Ovary (tissue), 9 donors: Measurements from ENCODE around the gene CHST12. TPM values are rescaled to one million over a fixed set of nuclear protein-coding genes. Genes with fewer than 3 reads are reported as not detected.

ENCODE experiments used
- DNase-seq, 5 donors: peaks; one replicate each; pipeline ENCODE4 v3.0.0-alpha.2; 2019 to 2020
- H3K27ac ChIP-seq, 2 donors: fragments of 200-600 bp; one replicate each; pipeline versions ENCODE4 v1.5.1 to v1.8.0; 2019 to 2022
- H3K27me3 ChIP-seq: fragments of 200-600 bp; one replicate; pipeline ENCODE4 v1.8.0; 2022
- H3K36me3 ChIP-seq: fragments of 200-600 bp; sonication (generic); one replicate; pipeline ENCODE4 v1.5.1; 2019
- H3K4me1 ChIP-seq: one replicate; pipeline ENCODE4 v1.8.1; 2013; ENCODE audit warnings: mild to moderate bottlenecking, moderate library complexity; ENCODE audit not compliant: insufficient read depth
- H3K4me3 ChIP-seq: fragments of 200-600 bp; sonication (generic); one replicate; pipeline ENCODE4 v1.5.1; 2017
- H3K9me3 ChIP-seq, 2 donors: fragments of 200-600 bp in 1 of 2; sonication (generic) in 1 of 2; one replicate each; pipeline versions ENCODE4 v1.5.1 to v1.8.1; 2013 to 2019; ENCODE audit warnings: mild to moderate bottlenecking in 1 of 2, moderate library complexity in 1 of 2
- EP300 ChIP-seq: sonication (generic); formaldehyde crosslinking; IDR thresholded peaks from one replicate; pipeline ENCODE4 v1.6.1; 2017; ENCODE audit warnings: antibody characterized with exemption
- POLR2A ChIP-seq: fragments of 450-650 bp; IDR thresholded peaks from one replicate; pipeline ENCODE4 v1.6.1; 2017; ENCODE audit warnings: antibody characterized with exemption, mild to moderate bottlenecking, moderate library complexity
- WGBS, 3 donors: extraction: QIAGEN DNeasy Blood & Tissue Kit in 1 of 3; methylation state at CpG; one replicate each; pipeline versions ENCODE4 v1.1.5 to v1.1.7; 2013 to 2017; 5-methylcytosine and 5-hydroxymethylcytosine counted together
- intact Hi-C, 4 donors: fragments of 100-400 bp; cut with DNase I; formaldehyde crosslinking; loops; one replicate each; pipeline versions ENCODE4 v1.11.0 to v1.15.1; 2022 to 2023
- polyA plus RNA-seq, 2 donors: library from polyadenylated mRNA; stranded (reverse); fragments of 200-250 nt in 1 of 2; fragments of 350-450 nt in 1 of 2; fragmentation: Illumina TruSeq in 1 of 2; extraction: RNeasy Lipid Tissue Mini Kit (QIAGEN cat#74804) in 1 of 2; gene quantifications; one replicate each; pipeline ENCODE4 v1.2.3, GENCODE V29; 2013 to 2014
- total RNA-seq, 7 donors: library from RNA; depleted of rRNA in 2 of 7; stranded (reverse); fragments of >200 nt in 2 of 7; fragmentation: NEBNext Ultra II Directional in 3 of 7; extraction: Animal tissue kit (Norgen Biotek cat#: 25700) in 3 of 7; gene quantifications; one replicate each; pipeline versions ENCODE4 v1.1.0 to v1.2.4, GENCODE V29; 2016 to 2023
- TF ChIP-seq, protein P1 (sequence below), 3 donors: fragments of 450-650 bp in 2 of 3; fragments of 200-600 bp in 1 of 3; IDR thresholded peaks; one replicate each; pipeline versions ENCODE4 v1.5.1 to v1.8.0; 2016 to 2022; ENCODE audit warnings: antibody characterized with exemption in 3 of 3, mild to moderate bottlenecking in 1 of 3
- donor health status: DM: no; HTN: no; CAD: no; lungs with moderate emphysema.
- donor health status: DM: no; HTN: no; CAD: no.
- donor health status: Bipolar disorder and iron deficiency.
- donor health status: DM: yes; HTN: yes; CAD: no.
- donor health status: DM: no; HTN: no; CAD: no.
- donor health status: DM: yes; HTN: yes; CAD: no.

The CHST12 gene
- total and polyA plus RNA-seq, 9 donors = 3.9 to 21.7 (median 12.6) TPM

DNA sequence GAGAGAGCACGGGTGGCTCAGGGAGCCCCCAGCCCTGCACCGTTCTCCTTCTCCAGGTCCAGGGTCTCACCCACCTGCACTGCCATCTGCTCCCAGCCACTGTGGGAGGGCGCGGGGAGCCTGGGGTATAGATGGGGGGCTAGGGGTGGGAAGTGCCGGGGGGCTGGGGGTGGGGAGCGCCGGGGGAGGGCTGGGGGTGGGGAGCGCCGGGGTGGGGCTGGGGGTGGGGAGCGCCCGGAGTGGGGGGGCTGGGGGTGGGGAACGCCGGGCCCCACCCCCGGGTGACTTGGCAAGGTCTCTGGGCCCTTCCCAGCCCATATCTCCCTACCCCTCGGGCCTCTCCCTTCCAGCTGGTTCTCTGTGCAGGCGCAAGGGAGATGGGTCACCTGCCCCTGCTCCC, 72.9 kb downstream of the CHST12 start, which contains the start of gene GRIFIN:
Gene GRIFIN (minus strand): TSS at position 101 of the 400 bp plus-strand sequence. CDS start 15 bp downstream, at position 86.
- H3K27me3 ChIP-seq = no peaks in the 10 kb centered on the region
- no peaks in the 10 kb centered on the region for H3K36me3 ChIP-seq
- WGBS, 3 donors = 50 to 57% (median 51%) methylated on average over 12 to 16 of the region's 16 CpGs
- H3K27ac ChIP-seq = no peak within 1 kb of the TSS
- H3K9me3 ChIP-seq = no peaks in the 10 kb centered on the region
- DNase-seq = no peak
- intact Hi-C loops = loop anchor here in 1 of 4 donors (10.0 kb wide), 1 partner anchor 99 kb away; no protein-coding TSS in a partner anchor
- H3K4me3 ChIP-seq = no peak within 1 kb of the TSS
- TF ChIP-seq, protein P1, sequence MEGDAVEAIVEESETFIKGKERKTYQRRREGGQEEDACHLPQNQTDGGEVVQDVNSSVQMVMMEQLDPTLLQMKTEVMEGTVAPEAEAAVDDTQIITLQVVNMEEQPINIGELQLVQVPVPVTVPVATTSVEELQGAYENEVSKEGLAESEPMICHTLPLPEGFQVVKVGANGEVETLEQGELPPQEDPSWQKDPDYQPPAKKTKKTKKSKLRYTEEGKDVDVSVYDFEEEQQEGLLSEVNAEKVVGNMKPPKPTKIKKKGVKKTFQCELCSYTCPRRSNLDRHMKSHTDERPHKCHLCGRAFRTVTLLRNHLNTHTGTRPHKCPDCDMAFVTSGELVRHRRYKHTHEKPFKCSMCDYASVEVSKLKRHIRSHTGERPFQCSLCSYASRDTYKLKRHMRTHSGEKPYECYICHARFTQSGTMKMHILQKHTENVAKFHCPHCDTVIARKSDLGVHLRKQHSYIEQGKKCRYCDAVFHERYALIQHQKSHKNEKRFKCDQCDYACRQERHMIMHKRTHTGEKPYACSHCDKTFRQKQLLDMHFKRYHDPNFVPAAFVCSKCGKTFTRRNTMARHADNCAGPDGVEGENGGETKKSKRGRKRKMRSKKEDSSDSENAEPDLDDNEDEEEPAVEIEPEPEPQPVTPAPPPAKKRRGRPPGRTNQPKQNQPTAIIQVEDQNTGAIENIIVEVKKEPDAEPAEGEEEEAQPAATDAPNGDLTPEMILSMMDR (IDR thresholded peaks at IDR 0.05) = no peak
- TF ChIP-seq POLR2A (no peak), EP300 (no peak)
- H3K4me1 ChIP-seq = no peaks in the 10 kb centered on the region

- no peak for DNase-seq
- no peaks in the 10 kb centered on the region for H3K27me3 ChIP-seq
- intact Hi-C loops = loop anchor here in 1 of 4 donors (10.0 kb wide), 1 partner anchor 98 kb away; no protein-coding TSS in a partner anchor
- no peak overlapping the region for H3K4me3 ChIP-seq
- WGBS, 3 donors = 70 to 76% (median 70%) methylated on average over 23 to 25 of the region's 25 CpGs
- TF ChIP-seq POLR2A (no peak), EP300 (no peak)
- TF ChIP-seq, protein P1 (IDR thresholded peaks at IDR 0.05) = no peak
- H3K4me1 ChIP-seq = no peaks in the 10 kb centered on the region
- H3K27ac ChIP-seq = no peak overlapping the region
- no peaks in the 10 kb centered on the region for H3K9me3 ChIP-seq
- H3K36me3 ChIP-seq = no peaks in the 10 kb centered on the region
These were observed 73.5 kb downstream of the CHST12 start for GRCh38 chr7:2476776-2477446.

DNA sequence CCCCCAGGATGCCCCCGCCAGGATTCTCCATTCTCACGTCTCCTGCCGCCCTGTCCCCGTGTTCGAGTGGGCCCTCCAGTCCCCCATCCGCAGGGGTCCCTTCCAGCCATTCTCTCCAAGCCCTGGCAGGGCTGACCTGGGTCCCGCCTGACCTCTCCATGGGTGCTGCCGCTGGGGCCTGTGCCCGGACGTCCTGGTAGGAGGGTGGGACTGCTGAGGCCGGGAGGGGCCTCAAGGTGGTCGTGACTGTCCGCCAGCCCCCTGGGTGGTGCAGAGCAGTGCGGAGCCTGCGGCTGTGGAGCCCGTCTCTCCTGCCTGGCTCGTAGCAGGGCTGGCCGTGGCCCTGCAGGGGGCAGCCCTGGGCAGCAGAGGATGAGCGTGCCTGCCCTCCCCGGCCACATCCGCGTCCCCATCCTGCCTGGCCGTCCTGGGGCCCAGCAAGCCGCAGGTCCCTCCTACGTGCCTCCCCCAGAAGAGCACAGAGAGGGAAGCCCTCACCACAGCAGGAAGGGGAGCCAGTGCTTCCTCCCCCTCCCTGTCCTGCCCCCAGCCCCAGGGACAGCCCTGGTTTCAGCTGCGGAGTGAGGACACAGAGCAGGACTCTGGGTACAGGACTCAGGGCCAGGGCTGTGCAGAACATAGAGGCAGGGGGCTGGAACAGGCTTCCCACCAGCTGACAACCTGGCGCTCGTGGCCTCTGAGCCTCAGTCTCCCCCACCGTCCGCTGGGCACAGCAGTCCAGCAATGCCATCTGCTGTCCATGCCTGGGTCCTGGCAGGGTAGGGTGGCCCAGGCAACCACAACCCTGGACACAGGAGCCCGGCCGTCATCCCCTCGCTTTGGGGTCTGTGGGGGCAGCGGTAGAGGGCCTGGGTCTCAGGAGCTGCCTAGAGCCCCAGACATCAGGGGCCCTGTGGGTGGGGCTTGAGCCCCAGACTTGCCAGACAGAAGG, 74.3 kb downstream of the CHST12 start:
- Histone ChIP-seq H3K36me3 (no peaks in the 10 kb centered on the region), H3K27ac (no peak overlapping the region), H3K27me3 (no peaks in the 10 kb centered on the region), H3K4me1 (no peaks in the 10 kb centered on the region), H3K9me3 (no peaks in the 10 kb centered on the region), H3K4me3 (no peak overlapping the region)
- 47 to 51% (median 49%) methylated on average over 33 to 34 of the region's 34 CpGs for WGBS, 3 donors
- no peak for TF ChIP-seq EP300
- TF ChIP-seq, protein P1 (IDR thresholded peaks at IDR 0.05) = peak in 1 of 3 donors; percentile 27
- DNase-seq = no peak
- intact Hi-C loops = loop anchor here in 1 of 4 donors (10.0 kb wide), 1 partner anchor 97 kb away; no protein-coding TSS in a partner anchor

DNA sequence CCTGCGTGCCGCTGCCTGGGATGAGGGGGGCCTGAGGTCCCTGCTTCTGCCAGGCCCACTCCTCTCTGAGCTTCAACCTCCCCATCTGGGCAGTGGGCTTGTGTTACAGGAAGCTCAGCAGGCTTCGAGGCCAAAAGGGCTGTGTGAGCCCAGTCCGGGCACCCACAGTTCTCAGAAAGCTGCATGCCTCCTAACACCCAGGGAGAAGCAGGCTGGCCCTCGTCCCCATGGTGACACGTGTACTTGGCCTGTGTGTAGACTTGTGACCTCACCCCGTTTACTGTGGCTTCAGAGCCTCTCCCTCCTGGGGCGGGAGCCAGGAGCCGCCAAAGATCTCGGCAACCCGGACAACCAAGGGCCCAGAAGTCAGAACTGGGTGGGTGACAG, 75.0 kb downstream of the CHST12 start:
- no peaks in the 10 kb centered on the region for H3K27me3 ChIP-seq
- no peaks in the 10 kb centered on the region for H3K36me3 ChIP-seq
- no peaks in the 10 kb centered on the region for H3K4me1 ChIP-seq
- H3K27ac ChIP-seq = no peak overlapping the region
- H3K4me3 ChIP-seq = no peak overlapping the region
- peaks cover 0 to 4% of the 10 kb centered on the region in 2 donors for H3K9me3 ChIP-seq
- DNase-seq = no peak
- TF ChIP-seq EP300 = no peak
- TF ChIP-seq, protein P1 (IDR thresholded peaks at IDR 0.05) = no peak
- TF ChIP-seq POLR2A = no peak
- intact Hi-C loops = loop anchor here in 1 of 4 donors (10.0 kb wide), 1 partner anchor 96 kb away; no protein-coding TSS in a partner anchor
- 43 to 52% (median 45%) methylated on average over 11 of the region's 11 CpGs for WGBS, 3 donors
